ENCODE data around the gene NLGN4X.

Gene NLGN4X

GRCh38 chrX:6228720-6229119 is at the start of gene NLGN4X:
Gene NLGN4X, minus strand, starts transcription at chrX:6228867. Its CDS starts 77,401 bp downstream, at chrX:6151466.
- peak; percentile 86 for DNase-seq (ENCODE audit: low spot score)

GRCh38 chrX:6266041-6266440 is 37.4 kb upstream of the NLGN4X start:
- DNase-seq (ENCODE audit: low spot score) = no peak

- no peak for DNase-seq (ENCODE audit: low spot score)
Observed at GRCh38 chrX:6262959-6263358, 34.3 kb upstream of the NLGN4X start.

GRCh38 chrX:6257025-6257424 is 28.4 kb upstream of the NLGN4X start:
- DNase-seq (ENCODE audit: low spot score) = no peak

GRCh38 chrX:6244666-6245065 is 16.0 kb upstream of the NLGN4X start:
- DNase-seq (ENCODE audit: low spot score) = no peak

GRCh38 chrX:6238576-6238975 is 9.9 kb upstream of the NLGN4X start:
- no peak for DNase-seq (ENCODE audit: low spot score)

- peak; percentile 15 for DNase-seq (ENCODE audit: low spot score)
Observed at GRCh38 chrX:6227935-6228334, 732 bp downstream of the NLGN4X start.

GRCh38 chrX:6227453-6227835 is 1.2 kb downstream of the NLGN4X start:
- DNase-seq (ENCODE audit: low spot score) = no peak

- DNase-seq (ENCODE audit: low spot score) = peak; percentile 1
Observed at GRCh38 chrX:6226596-6227452, 1.8 kb downstream of the NLGN4X start.

- peak; percentile 13 for DNase-seq (ENCODE audit: low spot score)
Observed at GRCh38 chrX:6225911-6226595, 2.6 kb downstream of the NLGN4X start.

- DNase-seq (ENCODE audit: low spot score) = peak; percentile 1
Observed at GRCh38 chrX:6225288-6225910, 3.3 kb downstream of the NLGN4X start.

GRCh38 chrX:6223516-6223915 is 5.2 kb downstream of the NLGN4X start:
- DNase-seq (ENCODE audit: low spot score) = no peak

- no peak for DNase-seq (ENCODE audit: low spot score)
Observed at GRCh38 chrX:6210230-6210629, 18.4 kb downstream of the NLGN4X start.

- DNase-seq (ENCODE audit: low spot score) = no peak
Observed at GRCh38 chrX:6203462-6204215, 25.0 kb downstream of the NLGN4X start.

- no peak for DNase-seq (ENCODE audit: low spot score)
Observed at GRCh38 chrX:6199486-6199885, 29.2 kb downstream of the NLGN4X start.

GRCh38 chrX:6187256-6187655 is 41.4 kb downstream of the NLGN4X start:
- DNase-seq (ENCODE audit: low spot score) = no peak

- no peak for DNase-seq (ENCODE audit: low spot score)
Observed at GRCh38 chrX:6184900-6185515, 43.7 kb downstream of the NLGN4X start.

GRCh38 chrX:6175914-6176313 is 52.8 kb downstream of the NLGN4X start:
- no peak for DNase-seq (ENCODE audit: low spot score)

- no peak for DNase-seq (ENCODE audit: low spot score)
Observed at GRCh38 chrX:6170424-6170823, 58.2 kb downstream of the NLGN4X start.

GRCh38 chrX:6169407-6169806 is 59.3 kb downstream of the NLGN4X start:
- DNase-seq (ENCODE audit: low spot score) = no peak

GRCh38 chrX:6163721-6164120 is 64.9 kb downstream of the NLGN4X start:
- no peak for DNase-seq (ENCODE audit: low spot score)

GRCh38 chrX:6159468-6159867 is 69.2 kb downstream of the NLGN4X start:
- DNase-seq (ENCODE audit: low spot score) = no peak
